Activated CD4-positive, alpha-beta T cell treated with anti-CD3 and anti-CD28 coated beads for 4 hours (primary cell): Measurements from ENCODE around the gene ZRANB2.

Experiments used
- DNase-seq, 2 donors: peaks; one replicate each; pipeline ENCODE4 v3.0.0-alpha.2; 2020

ZRANB2 gene

GRCh38 chr1:71068325-71069240 is 12.3 kb downstream of the ZRANB2 start:
- no peak for DNase-seq

GRCh38 chr1:71054791-71055190 is 26.0 kb downstream of the ZRANB2 start:
- no peak for DNase-seq

- no peak for DNase-seq
Observed at GRCh38 chr1:71054281-71054731, 26.5 kb downstream of the ZRANB2 start.

GRCh38 chr1:71053758-71054157 is 27.1 kb downstream of the ZRANB2 start:
- no peak for DNase-seq

- DNase-seq = no peak
Observed at GRCh38 chr1:71053146-71053545, 27.7 kb downstream of the ZRANB2 start.

- no peak for DNase-seq
Observed at GRCh38 chr1:71049951-71050598, 30.8 kb downstream of the ZRANB2 start.

GRCh38 chr1:71047635-71048607 is 32.9 kb downstream of the ZRANB2 start, which contains the start of gene PTGER3:
Gene PTGER3 (minus strand): TSS chr1:71047816. CDS start chr1:71047577, 239 bp downstream.
- peak; percentile 47 to 50 for DNase-seq

- DNase-seq = no peak
Observed at GRCh38 chr1:71046891-71047634, 33.8 kb downstream of the ZRANB2 start.

GRCh38 chr1:71045463-71046028 is 35.3 kb downstream of the ZRANB2 start:
- no peak for DNase-seq

- DNase-seq = no peak
Observed at GRCh38 chr1:71044833-71045232, 36.0 kb downstream of the ZRANB2 start.

- no peak for DNase-seq
Observed at GRCh38 chr1:71043065-71043464, 37.8 kb downstream of the ZRANB2 start.

- no peak for DNase-seq
Observed at GRCh38 chr1:71041806-71042205, 39.0 kb downstream of the ZRANB2 start.

- DNase-seq = no peak
Observed at GRCh38 chr1:71039661-71040262, 41.1 kb downstream of the ZRANB2 start.

- DNase-seq = no peak
Observed at GRCh38 chr1:71038942-71039341, 41.9 kb downstream of the ZRANB2 start.

GRCh38 chr1:71037829-71038620 is 42.8 kb downstream of the ZRANB2 start:
- DNase-seq = no peak

GRCh38 chr1:71037066-71037465 is 43.8 kb downstream of the ZRANB2 start:
- DNase-seq = no peak

GRCh38 chr1:71033136-71033535 is 47.7 kb downstream of the ZRANB2 start:
- DNase-seq = no peak

GRCh38 chr1:71031426-71031825 is 49.4 kb downstream of the ZRANB2 start:
- no peak for DNase-seq

- DNase-seq = no peak
Observed at GRCh38 chr1:71030026-71030425, 50.8 kb downstream of the ZRANB2 start.

GRCh38 chr1:71028981-71029380 is 51.9 kb downstream of the ZRANB2 start:
- no peak for DNase-seq
